CD4-positive, alpha-beta T cell (primary cell): ENCODE data around the gene GDPD4. TPM values are rescaled to one million over a fixed set of nuclear protein-coding genes. Genes with fewer than 3 reads are reported as not detected.

Experiments
- ATAC-seq: fragments of 200-7000 bp; cut with Tn5 transposase; one replicate; pipeline ENCODE4 v1.10.0; 2022; ENCODE audit warnings: mild to moderate bottlenecking; ENCODE audit not compliant: poor library complexity
- CTCF ChIA-PET: fragments of 350-600 bp; sonication (Branson Sonifier 250); formaldehyde crosslinking; loops from one replicate; lab custom pipeline; 2021; ENCODE audit warnings: antibody characterized with exemption, inconsistent platforms; lab: Charles Lee
- POLR2A ChIA-PET: fragments of 350-600 bp; sonication (Branson Sonifier 250); formaldehyde crosslinking; loops from one replicate; lab custom pipeline; 2021; ENCODE audit warnings: antibody characterized with exemption, inconsistent platforms; lab: Charles Lee
- DNase-seq, 14 experiments: peaks; one replicate each; pipeline ENCODE4 v3.0.0-alpha.2; 2013 to 2020; ENCODE audit warnings: mixed read lengths in 2 of 14
- H3K27ac ChIP-seq, 2 donors: one replicate each; pipeline versions ENCODE4 v1.5.1 to v1.7.0; 2013; ENCODE audit warnings: low read length in 2 of 2, low read depth in 1 of 2, mild to moderate bottlenecking in 1 of 2
- H3K27me3 ChIP-seq, 2 experiments: 1 replicate in 1 of 2; 2 replicates in 1 of 2; pipeline versions ENCODE4 v1.6.1 to v1.7.0; 2013; ENCODE audit warnings: low read length in 2 of 2, control low read depth in 1 of 2, mild to moderate bottlenecking in 1 of 2, moderate library complexity in 1 of 2; ENCODE audit not compliant: insufficient read depth in 2 of 2, control insufficient read depth in 1 of 2
- H3K36me3 ChIP-seq: one replicate; pipeline ENCODE4 v1.6.1; 2013; ENCODE audit warnings: low read length, control low read depth; ENCODE audit not compliant: insufficient read depth
- H3K4me1 ChIP-seq: one replicate; pipeline ENCODE4 v1.6.1; 2013; ENCODE audit warnings: low read length, control low read depth; ENCODE audit not compliant: insufficient read depth
- H3K4me3 ChIP-seq: one replicate; pipeline ENCODE4 v1.5.1; 2013; ENCODE audit warnings: mild to moderate bottlenecking, low read length, moderate library complexity
- H3K9me3 ChIP-seq, 2 experiments: 1 replicate in 1 of 2; 2 replicates in 1 of 2; pipeline versions ENCODE4 v1.6.1 to v1.7.0; 2013; ENCODE audit warnings: low read length in 2 of 2, mild to moderate bottlenecking in 2 of 2, control low read depth in 1 of 2, moderate library complexity in 1 of 2; ENCODE audit not compliant: control insufficient read depth in 1 of 2, insufficient read depth in 1 of 2
- H3K27ac Mint-ChIP-seq: one replicate; pipeline ENCODE4 v1.8.0; 2020; ENCODE audit warnings: mixed read lengths
- H3K27me3 Mint-ChIP-seq: one replicate; pipeline ENCODE4 v1.8.0; 2021; ENCODE audit warnings: mixed read lengths
- H3K36me3 Mint-ChIP-seq: one replicate; pipeline ENCODE4 v1.8.0; 2021; ENCODE audit warnings: low read depth, mixed read lengths
- H3K4me1 Mint-ChIP-seq: one replicate; pipeline ENCODE4 v1.8.0; 2021; ENCODE audit warnings: low read depth, mixed read lengths
- H3K4me3 Mint-ChIP-seq: one replicate; pipeline ENCODE4 v1.8.0; 2020; ENCODE audit warnings: mild to moderate bottlenecking, mixed read lengths
- H3K9me3 Mint-ChIP-seq: one replicate; pipeline ENCODE4 v1.8.0; 2020; ENCODE audit warnings: mixed read lengths
- intact Hi-C, 2 experiments: fragments of 100-400 bp; cut with DNase I in 1 of 2; cut with micrococcal nuclease in 1 of 2; formaldehyde crosslinking; loops; one replicate each; pipeline versions ENCODE4 v1.15.1 to v1.9.0; 2023 to 2025; cut with DNase I, micrococcal nuclease
- total RNA-seq, 174 experiments: library from RNA in 2 of 174; stranded (reverse) in 2 of 174; gene quantifications; one replicate each; pipeline ENCODE4 v1.2.3 and lab custom pipeline; 2021 to 2026
- TF ChIP-seq, protein P1 (sequence below): fragments of 200-600 bp; IDR thresholded peaks from one replicate; pipeline ENCODE4 v1.8.0; 2022; ENCODE audit warnings: antibody characterized with exemption, mild to moderate bottlenecking

GDPD4 gene
- total RNA-seq, 2 experiments from 2014 or later: not detected

GRCh38 chr11:77213029-77213579 is 88.4 kb downstream of the GDPD4 start:
- no peaks in the 10 kb centered on the region for H3K9me3 ChIP-seq
- H3K27me3 ChIP-seq: peaks cover 0 to 2% of the 10 kb centered on the region in 2 experiments
- H3K36me3 Mint-ChIP-seq: no peaks in the 10 kb centered on the region
- TF ChIP-seq, protein P1, sequence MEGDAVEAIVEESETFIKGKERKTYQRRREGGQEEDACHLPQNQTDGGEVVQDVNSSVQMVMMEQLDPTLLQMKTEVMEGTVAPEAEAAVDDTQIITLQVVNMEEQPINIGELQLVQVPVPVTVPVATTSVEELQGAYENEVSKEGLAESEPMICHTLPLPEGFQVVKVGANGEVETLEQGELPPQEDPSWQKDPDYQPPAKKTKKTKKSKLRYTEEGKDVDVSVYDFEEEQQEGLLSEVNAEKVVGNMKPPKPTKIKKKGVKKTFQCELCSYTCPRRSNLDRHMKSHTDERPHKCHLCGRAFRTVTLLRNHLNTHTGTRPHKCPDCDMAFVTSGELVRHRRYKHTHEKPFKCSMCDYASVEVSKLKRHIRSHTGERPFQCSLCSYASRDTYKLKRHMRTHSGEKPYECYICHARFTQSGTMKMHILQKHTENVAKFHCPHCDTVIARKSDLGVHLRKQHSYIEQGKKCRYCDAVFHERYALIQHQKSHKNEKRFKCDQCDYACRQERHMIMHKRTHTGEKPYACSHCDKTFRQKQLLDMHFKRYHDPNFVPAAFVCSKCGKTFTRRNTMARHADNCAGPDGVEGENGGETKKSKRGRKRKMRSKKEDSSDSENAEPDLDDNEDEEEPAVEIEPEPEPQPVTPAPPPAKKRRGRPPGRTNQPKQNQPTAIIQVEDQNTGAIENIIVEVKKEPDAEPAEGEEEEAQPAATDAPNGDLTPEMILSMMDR: no peak
- POLR2A ChIA-PET: no interaction called here
- H3K4me3 ChIP-seq: no peak overlapping the region
- no peak for ATAC-seq
- no peaks in the 10 kb centered on the region for H3K36me3 ChIP-seq
- no peak for DNase-seq
- CTCF ChIA-PET: no interaction called here
- H3K4me1 ChIP-seq: no peaks in the 10 kb centered on the region
- H3K27ac Mint-ChIP-seq: no peak overlapping the region
- no peaks in the 10 kb centered on the region for H3K4me1 Mint-ChIP-seq
- no peak overlapping the region for H3K4me3 Mint-ChIP-seq
- no peaks in the 10 kb centered on the region for H3K27me3 Mint-ChIP-seq
- intact Hi-C loops: no loop called here
- H3K9me3 Mint-ChIP-seq: no peaks in the 10 kb centered on the region
- no peak overlapping the region for H3K27ac ChIP-seq

GRCh38 chr11:77212314-77213007 is 89.0 kb downstream of the GDPD4 start:
- intact Hi-C loops: no loop called here
- H3K36me3 ChIP-seq: no peaks in the 10 kb centered on the region
- ATAC-seq (no peak), DNase-seq (no peak)
- Mint-ChIP-seq H3K27ac (no peak overlapping the region), H3K4me3 (no peak overlapping the region), H3K27me3 (no peaks in the 10 kb centered on the region), H3K36me3 (no peaks in the 10 kb centered on the region), H3K4me1 (no peaks in the 10 kb centered on the region), H3K9me3 (no peaks in the 10 kb centered on the region)
- H3K27ac ChIP-seq: no peak overlapping the region
- no peak overlapping the region for H3K4me3 ChIP-seq
- peaks cover 0 to 2% of the 10 kb centered on the region in 2 experiments for H3K27me3 ChIP-seq
- ChIA-PET CTCF (no interaction called here), POLR2A (no interaction called here)
- no peaks in the 10 kb centered on the region for H3K9me3 ChIP-seq
- TF ChIP-seq, protein P1: no peak
- no peaks in the 10 kb centered on the region for H3K4me1 ChIP-seq

- H3K4me3 ChIP-seq: no peak overlapping the region
- Mint-ChIP-seq H3K4me1 (no peaks in the 10 kb centered on the region), H3K9me3 (no peaks in the 10 kb centered on the region), H3K27ac (no peak overlapping the region), H3K4me3 (no peak overlapping the region), H3K27me3 (no peaks in the 10 kb centered on the region), H3K36me3 (no peaks in the 10 kb centered on the region)
- no peaks in the 10 kb centered on the region for H3K36me3 ChIP-seq
- H3K4me1 ChIP-seq: no peaks in the 10 kb centered on the region
- DNase-seq (peak in 1 of 14 experiments; percentile 24), ATAC-seq (no peak)
- H3K27ac ChIP-seq: no peak overlapping the region
- no peaks in the 10 kb centered on the region for H3K9me3 ChIP-seq
- CTCF ChIA-PET: no interaction called here
- TF ChIP-seq, protein P1: no peak
- peaks cover 0 to 2% of the 10 kb centered on the region in 2 experiments for H3K27me3 ChIP-seq
- POLR2A ChIA-PET: no interaction called here
- intact Hi-C loops: no loop called here
Observed at GRCh38 chr11:77211594-77212251, 89.8 kb downstream of the GDPD4 start.
